Coronary artery (tissue), 2 donors: ENCODE measurements around the gene TUBB4A.

Experiments
- DNase-seq: peaks from one replicate; pipeline ENCODE4 v3.0.0-alpha.2; 2017; ENCODE audit warnings: low spot score
- H3K27ac ChIP-seq, 2 donors: fragments of 200-600 bp; sonication (generic); one replicate each; pipeline ENCODE4 v1.5.1; 2016 to 2019
- H3K4me3 ChIP-seq: fragments of 200-600 bp; sonication (generic); 2 replicates; pipeline ENCODE4 v1.5.1; 2016; ENCODE audit warnings: mild to moderate bottlenecking, moderate library complexity
- CTCF ChIP-seq: fragments of 200-600 bp; sonication (generic); IDR thresholded peaks from one replicate; pipeline ENCODE4 v1.5.1; 2019; ENCODE audit warnings: antibody characterized with exemption

TUBB4A gene

GRCh38 chr19:6457958-6458694, 44.0 kb downstream of the TUBB4A start:
- no peak for TF ChIP-seq CTCF
- no peak for DNase-seq
- Histone ChIP-seq H3K27ac (no peak overlapping the region), H3K4me3 (no peak overlapping the region)

- no peak for DNase-seq
- H3K27ac ChIP-seq, result no peak overlapping the region
- H3K4me3 ChIP-seq, result no peak overlapping the region
- no peak for TF ChIP-seq CTCF
Measured at GRCh38 chr19:6455924-6456323, 46.2 kb downstream of the TUBB4A start.

GRCh38 chr19:6453951-6454565, 48.1 kb downstream of the TUBB4A start:
- no peak for DNase-seq
- TF ChIP-seq CTCF, result no peak
- Histone ChIP-seq H3K27ac (no peak overlapping the region), H3K4me3 (no peak overlapping the region)

GRCh38 chr19:6452899-6453298, 49.2 kb downstream of the TUBB4A start:
- no peak for DNase-seq
- no peak for TF ChIP-seq CTCF
- no peak overlapping the region for H3K4me3 ChIP-seq
- H3K27ac ChIP-seq, result no peak overlapping the region

GRCh38 chr19:6452223-6452614, 49.9 kb downstream of the TUBB4A start:
- Histone ChIP-seq H3K27ac (no peak overlapping the region), H3K4me3 (no peak overlapping the region)
- no peak for TF ChIP-seq CTCF
- no peak for DNase-seq

- no peak overlapping the region for H3K4me3 ChIP-seq
- no peak for TF ChIP-seq CTCF
- H3K27ac ChIP-seq, result no peak overlapping the region
- no peak for DNase-seq
Measured at GRCh38 chr19:6451583-6452222, 50.4 kb downstream of the TUBB4A start.
